ENCODE measurements around the gene CCNJ. TPM values are rescaled to one million over a fixed set of nuclear protein-coding genes. Genes with fewer than 3 reads are reported as not detected.
A peak's percentile ranks its signal among the peaks of the same experiment; 100 is the strongest.
"Not testable (repeated sequence)": the region's sequence is repeated elsewhere in the genome, so short reads cannot be mapped to it uniquely, and the experiment has no call there.

Gene CCNJ, protein sequence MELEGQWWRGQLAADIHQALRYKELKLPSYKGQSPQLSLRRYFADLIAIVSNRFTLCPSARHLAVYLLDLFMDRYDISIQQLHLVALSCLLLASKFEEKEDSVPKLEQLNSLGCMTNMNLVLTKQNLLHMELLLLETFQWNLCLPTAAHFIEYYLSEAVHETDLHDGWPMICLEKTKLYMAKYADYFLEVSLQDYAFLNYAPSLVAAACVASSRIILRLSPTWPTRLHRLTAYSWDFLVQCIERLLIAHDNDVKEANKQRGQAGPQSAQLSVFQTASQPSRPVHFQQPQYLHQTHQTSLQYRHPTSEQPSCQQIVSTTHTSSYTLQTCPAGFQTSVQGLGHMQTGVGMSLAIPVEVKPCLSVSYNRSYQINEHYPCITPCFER
- total RNA-seq (2014; rRNA removed; shearing (Covaris generic)), result 4.7 and 5.8 TPM in 2 replicates

DNA sequence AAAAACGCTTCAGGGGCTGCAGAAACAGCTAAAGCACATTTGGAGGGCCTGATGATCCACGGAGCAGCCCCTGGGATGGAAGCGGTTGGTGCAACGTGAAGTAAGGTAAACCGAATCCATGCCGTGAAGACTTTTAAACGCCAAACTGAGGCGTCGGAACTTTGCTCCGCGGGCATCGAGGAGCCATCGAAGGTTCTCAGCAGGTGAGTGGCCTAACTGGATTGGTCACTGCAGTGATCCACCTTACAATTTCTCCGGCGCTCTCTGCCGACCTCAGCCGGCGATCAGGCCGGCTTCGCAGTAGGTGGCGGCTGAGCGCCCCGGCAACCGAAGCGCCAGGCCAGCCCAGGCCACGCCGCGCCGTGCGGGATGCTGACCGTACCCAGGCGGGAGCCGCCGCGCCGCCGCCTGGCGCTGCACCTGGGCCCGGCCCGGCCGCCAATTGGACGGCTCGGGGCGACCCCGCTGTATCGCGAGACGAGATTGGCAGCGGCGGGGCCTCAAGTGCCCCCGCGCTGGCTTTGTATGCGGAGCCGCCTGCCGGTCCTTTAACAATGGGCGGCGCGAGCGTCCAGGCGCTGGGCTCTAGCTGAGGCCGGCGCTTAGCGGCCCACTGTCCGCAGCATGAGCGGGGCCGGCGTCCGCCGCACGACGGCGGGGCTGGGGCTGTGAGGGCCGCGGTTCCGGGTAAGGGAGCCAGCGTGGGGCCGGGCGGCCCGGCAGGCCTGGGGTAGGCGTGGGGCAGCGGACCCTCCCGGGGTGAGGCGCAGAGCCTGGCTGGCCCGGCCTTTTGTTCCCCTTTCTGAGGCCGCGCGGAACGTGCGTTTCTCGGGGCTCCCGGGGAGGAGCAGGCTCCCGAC, at the start of gene CCNJ:
TSS of gene CCNJ (plus strand) at position 551 of the 860 bp plus-strand sequence. CDS start 811 bp downstream, outside the sequence.
- peak; percentile 90 for DNase-seq (ENCODE audit: low read depth)

DNA sequence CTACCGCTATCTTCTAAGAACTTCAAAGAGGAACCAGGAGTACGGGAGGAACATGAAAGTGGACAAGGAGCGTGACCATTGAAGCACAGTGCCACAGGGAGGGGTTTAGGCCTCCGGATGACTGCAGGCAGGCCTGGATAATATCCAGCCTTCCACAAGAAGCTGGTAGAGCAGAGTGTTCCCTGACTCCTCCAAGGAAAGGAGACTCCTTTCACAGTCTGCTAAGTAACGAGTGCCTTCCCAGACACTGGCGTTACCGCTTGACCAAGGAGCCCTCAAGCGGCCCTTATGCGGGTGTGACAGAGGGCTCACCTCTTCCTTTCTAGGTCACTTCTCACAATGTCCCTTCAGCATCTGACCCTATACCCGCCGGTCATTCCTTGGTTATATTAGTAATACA, 49.0 kb upstream of the CCNJ start:
- not testable (repeated sequence) for DNase-seq (ENCODE audit: low read depth)

DNA sequence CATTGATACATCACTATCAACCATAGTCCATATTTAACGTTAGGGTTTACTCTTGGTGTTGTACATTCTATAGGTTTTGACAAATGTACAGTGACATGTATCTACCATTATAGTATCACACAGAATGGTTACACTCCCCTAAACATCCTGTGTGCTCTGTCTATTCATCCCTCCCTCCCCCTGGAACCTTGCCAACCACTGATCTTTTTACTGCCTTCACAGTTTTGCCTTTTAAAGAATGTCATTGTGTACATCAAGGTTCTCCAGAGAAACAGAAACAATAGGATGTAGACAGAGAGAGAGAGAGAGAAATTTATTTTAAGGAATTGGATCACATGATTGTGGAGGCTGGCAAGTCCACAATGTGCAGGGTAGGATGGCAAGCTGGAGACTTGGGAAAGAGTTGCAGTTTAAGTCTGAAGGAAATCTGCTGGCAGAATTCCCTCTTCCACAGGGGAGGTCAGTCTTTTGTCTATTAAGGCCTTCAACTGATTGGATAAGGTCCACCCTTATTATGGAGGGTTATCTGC, 45.1 kb upstream of the CCNJ start:
- DNase-seq (ENCODE audit: low read depth), result no peak

DNA sequence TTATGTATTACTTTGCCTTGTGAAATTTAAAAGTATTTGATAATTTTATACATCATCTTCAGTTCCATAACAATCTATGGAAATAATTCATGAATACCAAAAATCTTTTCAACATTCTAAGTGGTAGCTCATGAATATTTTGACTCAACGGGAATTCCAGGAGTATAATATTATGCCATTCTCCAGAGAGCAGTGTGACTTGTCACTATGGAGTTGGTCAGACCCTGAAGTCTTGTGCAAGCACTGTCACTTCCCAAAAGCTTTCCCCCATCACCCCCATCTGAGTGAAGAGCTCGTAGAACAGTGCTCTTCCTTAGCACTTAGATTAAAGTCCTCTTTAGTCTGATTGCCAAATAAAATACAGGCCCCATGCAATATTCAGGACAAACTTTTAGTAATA, 29.4 kb upstream of the CCNJ start:
- DNase-seq (ENCODE audit: low read depth), result no peak

DNA sequence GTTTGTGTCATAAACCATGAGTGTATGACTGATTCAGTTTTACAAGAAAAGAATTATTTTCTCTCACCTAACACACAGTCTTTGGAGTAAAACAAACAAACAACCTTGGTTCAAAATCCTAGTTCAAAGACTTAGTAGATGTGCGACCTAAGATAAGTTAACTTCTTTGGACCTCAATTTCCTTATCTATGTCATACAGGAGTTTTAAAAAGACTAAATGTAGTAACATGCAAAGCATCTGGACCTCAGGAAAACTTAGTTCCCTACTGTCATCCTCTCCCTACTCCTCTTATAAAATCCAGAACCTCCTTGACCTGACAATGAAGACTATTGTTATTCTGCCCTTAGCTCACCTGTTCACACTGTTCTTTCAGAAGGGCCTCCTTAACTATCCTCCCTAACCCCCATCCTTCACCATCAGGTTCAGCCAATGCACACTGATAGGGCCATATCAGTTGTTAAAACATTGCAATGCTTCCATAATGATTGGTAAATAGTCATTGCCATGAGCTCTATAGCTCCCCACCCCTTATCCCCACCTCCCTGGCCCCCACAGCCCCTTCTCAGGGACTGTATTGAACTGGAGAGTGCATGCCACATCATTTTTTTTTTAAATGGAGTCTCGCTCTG, 28.8 kb upstream of the CCNJ start:
- DNase-seq (ENCODE audit: low read depth), result no peak

DNA sequence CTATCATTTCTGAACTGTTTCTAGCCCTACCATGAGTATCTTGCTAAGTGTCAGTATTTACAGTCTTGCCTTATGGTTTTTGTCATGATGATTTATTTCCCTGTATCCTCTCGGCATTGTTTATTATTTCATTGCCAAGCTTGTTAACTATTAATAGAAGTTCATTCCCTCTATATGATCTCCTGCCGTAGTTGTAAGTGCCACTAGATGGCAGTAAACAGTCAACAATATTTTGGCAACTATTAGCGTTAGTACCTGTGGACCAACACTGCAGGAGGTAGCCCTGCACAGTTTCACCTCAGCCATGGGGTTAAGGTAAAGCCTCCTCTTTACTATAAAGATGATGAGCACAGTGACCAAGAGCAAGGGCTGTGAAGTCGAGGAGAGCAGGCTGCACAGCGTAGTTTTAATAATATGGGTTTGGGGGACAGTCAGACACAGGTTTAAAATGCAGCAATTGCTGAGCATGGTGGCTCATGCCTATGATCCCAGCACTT, 26.1 kb upstream of the CCNJ start:
- peak; percentile 34 for DNase-seq (ENCODE audit: low read depth)

DNA sequence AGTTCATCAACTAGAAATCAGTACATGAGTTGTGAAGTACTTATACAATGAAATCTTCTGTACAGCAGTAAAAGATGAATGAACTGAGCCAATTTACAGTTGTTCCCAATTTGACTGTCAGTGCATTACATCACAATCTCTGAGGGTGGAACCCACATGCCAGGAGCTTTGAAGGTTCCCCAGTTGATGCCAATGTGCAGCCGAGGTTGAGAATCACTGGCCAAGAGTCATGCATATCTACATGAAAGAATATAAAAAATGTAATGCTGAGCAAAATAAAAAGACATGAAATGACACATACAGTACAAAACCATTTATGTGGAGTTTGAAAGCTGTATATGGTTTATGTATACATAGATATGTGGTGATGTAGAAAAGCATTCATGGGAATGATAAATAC, 22.1 kb upstream of the CCNJ start:
- DNase-seq (ENCODE audit: low read depth), result no peak

DNA sequence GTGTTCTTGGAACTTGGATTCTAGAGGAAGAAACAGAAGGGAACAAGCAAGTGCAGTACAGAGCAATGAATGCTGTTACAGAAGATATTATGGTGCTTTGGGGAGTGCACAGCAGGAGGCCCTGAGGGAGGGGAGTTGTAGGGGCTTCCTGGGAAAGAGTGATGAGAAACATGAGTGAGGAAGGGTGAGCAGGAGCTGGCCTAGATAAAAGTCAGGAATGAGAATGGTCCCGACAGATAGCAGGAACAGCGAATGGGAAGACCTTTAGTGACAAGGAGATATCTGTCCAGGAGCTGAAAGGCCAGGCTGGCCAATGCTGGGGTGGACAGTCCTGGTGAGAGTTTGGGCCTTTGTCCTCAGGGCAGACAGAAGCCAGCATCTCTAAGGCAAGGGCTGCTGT, 20.6 kb upstream of the CCNJ start:
- no peak for DNase-seq (ENCODE audit: low read depth)

DNA sequence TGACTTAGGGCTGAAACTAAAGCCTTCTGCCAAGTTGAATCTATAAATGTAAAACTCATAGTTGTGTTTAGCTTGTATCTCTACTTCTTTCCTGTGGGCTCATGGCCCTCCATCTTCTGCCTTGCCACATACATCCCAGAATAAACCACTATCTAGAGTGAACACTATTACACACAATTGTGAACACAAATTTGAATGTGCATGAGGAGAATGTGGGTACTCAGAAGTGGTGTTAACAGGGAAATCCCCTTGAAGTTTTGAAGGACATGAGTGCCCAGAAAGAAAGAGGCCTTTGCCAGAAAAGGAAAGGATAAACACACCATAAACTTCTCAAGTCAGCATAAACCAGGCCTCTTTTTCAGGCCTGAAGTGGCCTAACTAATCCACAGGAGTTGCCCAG, 20.2 kb upstream of the CCNJ start:
- no peak for DNase-seq (ENCODE audit: low read depth)

DNA sequence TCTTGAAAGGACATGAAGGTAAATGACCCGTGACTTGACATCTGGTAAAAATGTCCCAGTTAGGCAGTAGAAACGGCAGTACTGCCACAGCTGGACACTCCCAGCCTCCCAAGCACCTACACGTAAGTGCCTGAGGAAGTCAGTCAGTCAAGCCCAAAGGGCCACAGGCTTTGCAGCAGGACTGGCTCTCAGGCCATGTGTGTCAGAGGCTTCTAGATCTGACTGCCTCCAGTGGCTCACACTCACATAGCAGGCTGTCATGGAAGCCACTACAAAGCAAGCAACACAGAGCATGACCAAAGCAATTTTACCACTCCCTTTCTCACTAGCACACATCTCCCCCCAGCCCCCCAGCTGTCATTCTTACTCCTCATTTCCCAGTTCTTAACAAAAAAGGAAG, 17.8 kb upstream of the CCNJ start:
- peak; percentile 15 for DNase-seq (ENCODE audit: low read depth)

DNA sequence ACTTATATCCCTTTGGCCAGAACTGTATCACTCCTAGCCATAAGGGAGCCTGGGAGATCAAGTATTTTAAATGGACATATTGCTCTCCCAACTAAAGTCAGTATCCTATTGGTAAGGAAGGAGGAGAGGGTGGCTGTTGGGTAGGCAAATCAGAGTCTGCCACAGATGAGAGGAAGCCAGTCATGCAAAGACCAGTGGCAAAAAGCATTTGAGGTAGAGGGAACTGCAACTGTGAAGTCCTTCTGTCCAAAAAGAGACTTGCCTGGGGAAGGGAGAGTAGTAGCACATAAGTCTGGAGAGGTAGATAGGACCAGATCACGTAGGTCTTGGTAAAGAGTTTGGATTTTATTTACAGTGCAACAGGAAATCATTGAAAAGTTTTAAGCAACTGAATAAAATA, 8.8 kb upstream of the CCNJ start:
- no peak for DNase-seq (ENCODE audit: low read depth)

DNA sequence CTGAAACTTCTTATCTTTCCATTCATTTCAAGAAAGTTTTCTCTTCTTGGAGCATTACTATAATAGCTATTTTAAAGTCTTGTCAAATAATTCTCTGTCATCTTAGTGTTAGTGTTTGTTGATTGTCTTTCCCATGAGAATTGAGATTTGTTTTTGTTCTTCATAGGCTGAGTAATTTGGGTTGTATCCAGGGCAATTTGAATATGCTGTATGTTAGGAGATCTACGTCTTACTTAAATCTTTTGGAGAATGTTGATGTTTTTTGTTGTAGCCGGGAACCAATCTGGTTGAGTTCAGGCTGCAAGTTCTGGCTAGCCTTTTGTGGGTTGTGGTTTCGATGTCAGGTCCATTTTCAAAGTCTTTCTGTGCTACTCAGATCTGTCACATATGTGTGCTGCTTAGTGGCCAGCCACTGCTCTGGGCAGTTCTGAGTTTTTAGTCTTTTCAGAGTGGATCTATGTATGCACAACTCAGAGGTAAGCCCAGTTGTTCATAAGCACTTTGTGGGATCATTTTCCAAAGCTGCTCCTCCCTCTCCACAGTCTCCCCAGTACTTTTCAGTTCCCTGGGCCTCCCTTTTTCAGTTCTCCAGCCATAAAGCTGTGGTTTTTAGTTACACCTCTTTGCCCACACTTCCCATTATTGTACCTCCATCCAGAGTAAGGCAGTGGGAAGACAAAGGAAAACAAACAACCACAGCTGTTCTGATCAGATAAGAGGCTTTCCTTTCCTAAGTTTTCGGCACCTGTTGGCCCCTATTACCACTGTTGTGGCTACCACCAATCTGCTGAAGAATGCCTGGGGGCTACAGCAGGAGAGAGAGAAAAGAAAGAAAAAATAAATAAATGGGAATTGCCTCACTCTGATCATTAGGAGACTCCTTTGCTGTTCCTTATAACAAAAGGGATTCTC, 4.7 kb upstream of the CCNJ start:
- DNase-seq (ENCODE audit: low read depth), result peak; percentile 5

DNA sequence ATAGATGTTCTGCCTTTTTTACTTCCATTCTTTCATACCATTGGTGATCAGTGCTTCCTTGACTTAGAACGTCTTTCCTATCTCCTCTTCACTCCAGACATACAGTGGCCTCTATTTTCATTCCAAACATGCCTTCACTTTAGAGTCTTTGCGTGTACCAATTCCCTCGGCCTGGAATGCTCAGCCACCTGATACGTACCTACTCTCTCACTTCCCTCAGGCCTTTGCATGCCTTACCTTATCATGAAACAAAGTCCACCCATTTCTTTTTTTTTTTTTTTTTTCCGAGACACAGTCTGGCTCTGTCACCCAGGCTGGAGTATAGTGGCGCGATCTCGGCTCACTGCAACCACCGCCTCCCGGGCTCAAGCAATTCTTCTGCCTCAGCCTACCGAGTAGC, 2.2 kb upstream of the CCNJ start:
- no peak for DNase-seq (ENCODE audit: low read depth)

DNA sequence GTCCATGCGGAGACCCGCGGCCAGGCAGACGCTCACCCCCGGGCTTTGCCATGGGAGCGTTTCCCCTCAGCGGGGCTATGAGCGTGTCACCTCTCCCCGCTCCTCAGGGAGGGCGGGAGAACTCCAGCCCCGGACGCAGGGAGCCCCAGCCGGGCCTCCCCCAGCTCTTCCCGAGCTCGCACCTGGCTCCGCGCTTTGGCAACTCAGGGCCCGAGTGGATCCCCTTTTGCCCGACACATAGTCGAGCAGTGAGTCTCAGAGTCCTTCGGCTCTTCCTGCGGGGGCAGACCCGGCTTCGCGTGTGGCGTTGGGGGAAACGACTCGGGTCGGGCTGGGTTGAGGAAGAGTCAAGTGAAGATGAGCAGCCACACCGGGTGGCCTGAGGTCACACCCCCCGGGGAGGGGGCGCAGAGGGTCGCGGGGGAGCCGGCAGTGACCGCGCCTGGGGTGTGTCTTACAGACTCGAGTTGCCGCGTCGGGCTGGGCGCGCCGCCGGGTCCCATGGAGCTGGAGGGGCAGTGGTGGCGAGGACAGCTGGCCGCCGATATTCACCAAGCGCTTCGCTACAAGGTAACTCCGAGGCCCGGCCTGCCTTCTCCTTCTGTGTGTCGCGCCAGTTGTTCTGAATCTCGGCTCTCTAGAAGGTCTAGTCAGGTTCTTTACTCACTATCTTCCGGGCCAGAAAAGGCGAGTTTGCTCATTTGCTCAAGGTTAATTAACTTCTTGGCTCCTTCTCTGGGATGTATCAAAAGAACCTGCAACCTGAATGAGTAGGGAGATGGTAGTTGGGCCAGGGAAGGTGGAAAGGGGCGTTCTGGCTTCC, 721 bp downstream of the CCNJ start:
- DNase-seq (ENCODE audit: low read depth), result peak; percentile 43

DNA sequence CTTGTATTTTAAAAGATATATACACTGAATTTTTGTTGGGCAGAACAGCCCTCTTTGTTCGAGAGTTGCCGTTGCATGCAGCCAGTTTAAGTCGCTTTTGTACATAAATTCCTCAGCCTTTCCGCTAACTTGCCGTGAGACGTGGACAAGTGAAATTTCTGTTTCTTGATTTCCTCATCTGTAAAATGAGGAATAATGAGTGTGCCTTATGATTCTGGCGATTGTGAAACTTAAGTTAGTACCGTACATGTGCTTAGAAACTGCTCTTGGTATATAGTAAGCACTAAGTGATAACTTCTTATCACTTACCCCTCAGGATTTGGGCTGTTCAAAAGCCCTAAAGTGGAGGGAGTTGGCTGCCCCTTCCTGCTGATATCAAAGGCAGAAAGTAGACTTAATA, 1.4 kb downstream of the CCNJ start:
- DNase-seq (ENCODE audit: low read depth), result peak; percentile 3

DNA sequence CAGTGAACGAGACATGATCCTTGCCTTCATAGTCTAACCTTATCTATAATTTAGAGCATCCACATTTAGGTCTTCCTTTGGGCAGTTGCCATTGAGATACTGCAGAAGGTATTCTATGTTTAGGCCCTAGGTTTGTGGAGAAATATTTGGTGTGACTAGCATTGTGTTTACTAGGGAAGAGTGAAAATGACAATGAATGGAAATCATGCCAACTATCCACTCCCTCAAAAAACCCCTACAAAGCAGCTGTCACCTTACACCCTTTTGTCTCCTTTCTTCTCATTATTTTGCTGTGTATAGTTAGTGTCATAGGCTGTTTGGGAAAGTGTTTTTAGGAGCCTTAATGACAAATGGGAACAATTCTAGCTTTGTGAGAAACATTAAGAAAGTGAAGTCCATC, 3.2 kb downstream of the CCNJ start:
- no peak for DNase-seq (ENCODE audit: low read depth)

DNA sequence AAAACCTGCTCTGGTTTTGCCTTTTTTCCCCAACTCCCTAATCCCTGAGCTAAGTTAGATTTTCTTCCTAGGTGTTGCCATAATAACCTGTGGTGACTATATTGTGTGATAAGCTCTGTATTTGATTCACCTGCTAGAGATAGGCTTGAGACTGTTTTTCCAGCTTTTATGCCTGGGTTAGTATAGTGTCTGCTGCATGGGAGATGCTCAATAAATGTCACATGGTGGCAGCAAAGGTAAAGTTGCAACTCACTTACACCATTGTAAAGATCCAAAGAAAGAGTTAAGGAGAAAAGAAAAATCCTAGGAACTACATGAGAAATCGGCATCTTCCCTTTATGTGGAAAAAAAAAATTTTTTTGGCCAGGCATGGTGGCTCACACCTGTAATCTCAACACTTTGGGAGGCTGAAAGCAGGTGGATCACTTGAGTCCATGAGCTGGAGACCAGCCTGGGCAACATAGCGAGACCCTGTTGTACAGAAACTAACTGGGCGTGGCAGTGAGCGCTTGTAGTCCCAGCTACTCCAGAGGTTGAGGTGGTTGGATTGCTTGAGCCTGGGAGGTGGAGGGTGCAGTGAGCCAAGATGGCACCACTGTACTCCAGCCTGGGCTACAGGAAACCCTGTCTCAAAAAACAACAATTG, 3.7 kb downstream of the CCNJ start:
- no peak for DNase-seq (ENCODE audit: low read depth)

DNA sequence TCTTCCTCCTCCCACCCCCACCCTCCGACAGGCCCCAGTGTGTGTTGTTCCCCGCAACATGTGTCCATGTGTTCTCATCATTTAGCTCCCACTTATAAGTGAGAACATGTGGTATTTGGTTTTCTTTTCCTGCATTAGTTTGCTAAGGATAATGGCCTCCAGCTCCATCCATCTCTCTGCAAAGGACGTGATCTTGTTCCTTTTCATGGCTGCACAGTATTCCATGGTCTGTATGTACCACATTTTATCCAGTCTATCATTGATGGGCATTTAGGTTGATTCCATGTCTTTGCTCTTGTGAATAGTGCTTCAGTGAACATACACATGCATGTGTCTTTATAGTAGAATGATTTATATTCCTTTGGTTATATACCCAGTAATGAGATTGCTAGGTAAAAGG, 4.5 kb downstream of the CCNJ start:
- not testable (repeated sequence) for DNase-seq (ENCODE audit: low read depth)

DNA sequence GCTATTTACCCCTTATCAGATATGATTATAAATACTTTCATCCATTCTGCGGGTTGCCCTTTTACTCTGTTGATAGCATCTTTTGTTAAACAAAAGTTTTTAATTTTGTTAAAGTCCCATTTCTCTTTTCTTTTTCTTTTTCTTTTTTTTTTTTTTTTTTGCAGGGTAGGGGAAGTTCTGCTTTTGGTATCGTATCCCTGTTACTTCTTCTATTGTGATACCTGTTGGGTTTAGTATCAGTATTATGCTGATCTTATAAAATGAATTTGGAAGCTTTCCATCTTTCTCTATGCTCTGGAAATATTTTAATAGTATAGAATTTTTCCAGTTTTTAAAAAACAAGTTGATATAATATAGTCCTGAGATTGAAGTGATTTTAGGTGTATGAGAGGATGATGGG, 6.0 kb downstream of the CCNJ start:
- DNase-seq (ENCODE audit: low read depth), result no peak

DNA sequence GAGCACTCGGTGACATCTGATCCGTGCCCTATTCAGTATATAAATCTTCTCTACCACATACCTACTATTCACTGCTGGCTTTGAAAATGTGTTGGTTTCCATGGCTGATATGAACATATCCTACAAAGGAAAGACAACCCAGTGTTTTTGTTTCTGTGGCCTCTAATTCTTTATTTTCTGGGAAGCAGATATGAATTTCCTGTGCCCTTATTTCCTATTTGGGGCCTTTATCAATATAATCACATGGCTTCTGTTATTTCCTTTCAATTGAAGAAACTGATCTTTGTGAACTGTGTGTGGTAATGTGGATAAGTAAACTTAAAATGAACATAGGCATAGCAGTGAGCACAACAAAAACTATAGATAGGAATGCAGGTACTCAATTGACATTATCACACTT, 10.6 kb downstream of the CCNJ start:
- DNase-seq (ENCODE audit: low read depth), result no peak
